Measurements from ENCODE around the gene USP7.
"Not testable (repeated sequence)": the region's sequence is repeated elsewhere in the genome, so short reads cannot be mapped to it uniquely, and the experiment has no call there.

DNA sequence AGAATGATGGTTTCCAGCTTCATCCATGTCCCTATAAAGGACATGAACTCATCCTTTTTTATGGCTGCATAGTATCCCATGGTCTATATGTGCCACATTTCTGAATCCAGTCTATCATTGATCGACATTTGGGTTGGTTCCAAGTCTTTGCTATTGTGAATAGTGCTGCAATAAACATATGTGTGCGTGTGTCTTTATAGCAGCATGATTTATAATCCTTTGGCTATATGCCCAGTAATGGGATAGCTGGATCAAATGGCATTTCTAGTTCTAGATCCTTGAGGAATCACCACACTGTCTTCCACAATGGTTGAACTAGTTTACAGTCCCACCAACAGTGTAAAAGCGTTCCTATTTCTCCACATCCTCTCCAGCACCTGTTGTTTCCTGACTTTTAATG lies 12.5 kb upstream of the USP7 start:
- TF ChIP-seq, protein P1, sequence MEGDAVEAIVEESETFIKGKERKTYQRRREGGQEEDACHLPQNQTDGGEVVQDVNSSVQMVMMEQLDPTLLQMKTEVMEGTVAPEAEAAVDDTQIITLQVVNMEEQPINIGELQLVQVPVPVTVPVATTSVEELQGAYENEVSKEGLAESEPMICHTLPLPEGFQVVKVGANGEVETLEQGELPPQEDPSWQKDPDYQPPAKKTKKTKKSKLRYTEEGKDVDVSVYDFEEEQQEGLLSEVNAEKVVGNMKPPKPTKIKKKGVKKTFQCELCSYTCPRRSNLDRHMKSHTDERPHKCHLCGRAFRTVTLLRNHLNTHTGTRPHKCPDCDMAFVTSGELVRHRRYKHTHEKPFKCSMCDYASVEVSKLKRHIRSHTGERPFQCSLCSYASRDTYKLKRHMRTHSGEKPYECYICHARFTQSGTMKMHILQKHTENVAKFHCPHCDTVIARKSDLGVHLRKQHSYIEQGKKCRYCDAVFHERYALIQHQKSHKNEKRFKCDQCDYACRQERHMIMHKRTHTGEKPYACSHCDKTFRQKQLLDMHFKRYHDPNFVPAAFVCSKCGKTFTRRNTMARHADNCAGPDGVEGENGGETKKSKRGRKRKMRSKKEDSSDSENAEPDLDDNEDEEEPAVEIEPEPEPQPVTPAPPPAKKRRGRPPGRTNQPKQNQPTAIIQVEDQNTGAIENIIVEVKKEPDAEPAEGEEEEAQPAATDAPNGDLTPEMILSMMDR (IDR thresholded peaks at IDR 0.05; ENCODE audit: insufficient read depth, low read depth, low read length) = not testable (repeated sequence)
- not testable (repeated sequence) for TF ChIP-seq EZH2 (IDR thresholded peaks at IDR 0.05; ENCODE audit: insufficient read depth, low read length)

All from astrocyte (in vitro differentiated cells and primary cell).